TTC549 (cell line): Measurements from ENCODE around the gene DUOXA1.
"Not testable (repeated sequence)": the region's sequence is repeated elsewhere in the genome, so short reads cannot be mapped to it uniquely, and the experiment has no call there.

Experiments
- FAIRE-seq: peaks from 2 replicates; lab custom pipeline; 2012; peaks lifted over from hg19 to GRCh38; lab: Jason Lieb, UNC

Gene DUOXA1

GRCh38 chr15:45150481-45150880, 20.8 kb upstream of the DUOXA1 start:
- FAIRE-seq, result no peak

GRCh38 chr15:45149060-45149459, 19.4 kb upstream of the DUOXA1 start:
- FAIRE-seq, result no peak

GRCh38 chr15:45148076-45149059, 18.7 kb upstream of the DUOXA1 start:
- FAIRE-seq, result no peak

- FAIRE-seq, result no peak
These were observed 17.9 kb upstream of the DUOXA1 start for GRCh38 chr15:45147606-45148005.

- no peak for FAIRE-seq
These were observed 16.7 kb upstream of the DUOXA1 start for GRCh38 chr15:45146405-45146804.

GRCh38 chr15:45144775-45145174, 15.1 kb upstream of the DUOXA1 start:
- no peak for FAIRE-seq

- FAIRE-seq, result no peak
These were observed 14.3 kb upstream of the DUOXA1 start for GRCh38 chr15:45143946-45144345.

- no peak for FAIRE-seq
These were observed 13.4 kb upstream of the DUOXA1 start for GRCh38 chr15:45143056-45143455.

- no peak for FAIRE-seq
These were observed 11.7 kb upstream of the DUOXA1 start for GRCh38 chr15:45141386-45141785.

- no peak for FAIRE-seq
These were observed 11.0 kb upstream of the DUOXA1 start for GRCh38 chr15:45140557-45141250.

GRCh38 chr15:45139770-45140169, 10.1 kb upstream of the DUOXA1 start:
- FAIRE-seq, result no peak

GRCh38 chr15:45138814-45139765, 9.4 kb upstream of the DUOXA1 start:
- no peak for FAIRE-seq

- FAIRE-seq, result no peak
These were observed 8.0 kb upstream of the DUOXA1 start for GRCh38 chr15:45137703-45138102.

- no peak for FAIRE-seq
These were observed 6.7 kb upstream of the DUOXA1 start for GRCh38 chr15:45136378-45136764.

GRCh38 chr15:45135705-45136377, 6.2 kb upstream of the DUOXA1 start:
- not testable (repeated sequence) for FAIRE-seq

- no peak for FAIRE-seq
These were observed 5.3 kb upstream of the DUOXA1 start for GRCh38 chr15:45134682-45135604.

- no peak for FAIRE-seq
These were observed 4.4 kb upstream of the DUOXA1 start for GRCh38 chr15:45134046-45134445.

- FAIRE-seq, result no peak
These were observed 3.9 kb upstream of the DUOXA1 start for GRCh38 chr15:45133561-45133920.

- FAIRE-seq, result no peak
These were observed 3.3 kb upstream of the DUOXA1 start for GRCh38 chr15:45132844-45133560.

GRCh38 chr15:45131510-45131909, 1.8 kb upstream of the DUOXA1 start:
- FAIRE-seq, result no peak
